NT2/D1 (cell line): Measurements from ENCODE around the gene METTL22.

ENCODE experiments used
- DNase-seq: peaks from one replicate; pipeline ENCODE4 v3.0.0-alpha.2; 2011; ENCODE audit warnings: low read depth, low spot score
- H3K27me3 ChIP-seq: 2 replicates; pipeline ENCODE4 v1.6.0; 2011; ENCODE audit warnings: mild to moderate bottlenecking; ENCODE audit not compliant: insufficient read length, insufficient read depth
- H3K36me3 ChIP-seq: 2 replicates; pipeline ENCODE4 v1.6.1; 2011; ENCODE audit warnings: mild to moderate bottlenecking, low read length, mixed read lengths; ENCODE audit not compliant: insufficient read depth, insufficient read length
- H3K4me1 ChIP-seq: 2 replicates; pipeline ENCODE4 v1.5.1; 2011; ENCODE audit not compliant: insufficient read depth, insufficient read length
- H3K4me3 ChIP-seq: 2 replicates; pipeline ENCODE4 v1.5.1; 2011; ENCODE audit warnings: low read depth; ENCODE audit not compliant: insufficient read length
- H3K9ac ChIP-seq: 2 replicates; pipeline ENCODE4 v1.6.0; 2011; ENCODE audit warnings: low read depth; ENCODE audit not compliant: insufficient read length
- H3K9me3 ChIP-seq: 2 replicates; pipeline ENCODE4 v1.5.1; 2011; ENCODE audit warnings: mild to moderate bottlenecking, low read length; ENCODE audit not compliant: insufficient read depth
- SUZ12 ChIP-seq: IDR thresholded peaks from 2 replicates; pipeline ENCODE4 v1.6.1; 2011; ENCODE audit not compliant: insufficient read length, insufficient read depth; ENCODE audit errors: extremely low read depth
- YY1 ChIP-seq: IDR thresholded peaks from 2 replicates; pipeline ENCODE4 v1.6.1; 2011; ENCODE audit not compliant: insufficient read length, insufficient read depth
- ZNF274 ChIP-seq: IDR thresholded peaks from 2 replicates; pipeline ENCODE4 v1.6.1; 2011; ENCODE audit warnings: mild to moderate bottlenecking, low read depth, low read length

Gene METTL22

GRCh38 chr16:8639694-8640093 lies 18.2 kb downstream of the METTL22 start:
- H3K36me3 ChIP-seq = peaks cover 91% of the 10 kb centered on the region
- H3K27me3 ChIP-seq = no peaks in the 10 kb centered on the region
- H3K4me1 ChIP-seq = peaks cover 3% of the 10 kb centered on the region
- no peak for DNase-seq
- no peak overlapping the region for H3K4me3 ChIP-seq
- no peak for TF ChIP-seq YY1
- TF ChIP-seq ZNF274 = no peak
- TF ChIP-seq SUZ12 = no peak
- no peaks in the 10 kb centered on the region for H3K9me3 ChIP-seq
- no peak overlapping the region for H3K9ac ChIP-seq

- H3K9ac ChIP-seq = no peak overlapping the region
- no peaks in the 10 kb centered on the region for H3K9me3 ChIP-seq
- TF ChIP-seq YY1 (no peak), ZNF274 (no peak), SUZ12 (no peak)
- H3K4me1 ChIP-seq = no peaks in the 10 kb centered on the region
- H3K36me3 ChIP-seq = peaks cover 91% of the 10 kb centered on the region
- no peak overlapping the region for H3K4me3 ChIP-seq
- DNase-seq = no peak
- no peaks in the 10 kb centered on the region for H3K27me3 ChIP-seq
Observed at GRCh38 chr16:8641671-8642070, 20.2 kb downstream of the METTL22 start.

GRCh38 chr16:8642146-8642545 lies 20.6 kb downstream of the METTL22 start:
- peaks cover 92% of the 10 kb centered on the region for H3K36me3 ChIP-seq
- TF ChIP-seq YY1 (no peak), SUZ12 (no peak), ZNF274 (no peak)
- no peaks in the 10 kb centered on the region for H3K4me1 ChIP-seq
- H3K9me3 ChIP-seq = no peaks in the 10 kb centered on the region
- no peak for DNase-seq
- H3K9ac ChIP-seq = no peak overlapping the region
- no peaks in the 10 kb centered on the region for H3K27me3 ChIP-seq
- H3K4me3 ChIP-seq = no peak overlapping the region

GRCh38 chr16:8644211-8645140 lies 23.0 kb downstream of the METTL22 start:
- DNase-seq = no peak
- Histone ChIP-seq H3K4me1 (no peaks in the 10 kb centered on the region), H3K36me3 (peaks cover 87% of the 10 kb centered on the region), H3K4me3 (no peak overlapping the region), H3K27me3 (no peaks in the 10 kb centered on the region), H3K9me3 (no peaks in the 10 kb centered on the region), H3K9ac (no peak overlapping the region)
- TF ChIP-seq SUZ12 = no peak
- TF ChIP-seq YY1 = no peak
- TF ChIP-seq ZNF274 = no peak

- no peak for DNase-seq
- Histone ChIP-seq H3K4me3 (no peak overlapping the region), H3K36me3 (peaks cover 80% of the 10 kb centered on the region), H3K9me3 (no peaks in the 10 kb centered on the region), H3K4me1 (no peaks in the 10 kb centered on the region), H3K27me3 (no peaks in the 10 kb centered on the region), H3K9ac (no peak overlapping the region)
- TF ChIP-seq ZNF274 = no peak
- no peak for TF ChIP-seq SUZ12
- no peak for TF ChIP-seq YY1
Observed at GRCh38 chr16:8645141-8645521, 23.6 kb downstream of the METTL22 start.

- peaks cover 78% of the 10 kb centered on the region for H3K36me3 ChIP-seq
- no peak for DNase-seq
- H3K9ac ChIP-seq = no peak overlapping the region
- no peaks in the 10 kb centered on the region for H3K4me1 ChIP-seq
- no peaks in the 10 kb centered on the region for H3K27me3 ChIP-seq
- no peaks in the 10 kb centered on the region for H3K9me3 ChIP-seq
- H3K4me3 ChIP-seq = no peak overlapping the region
- TF ChIP-seq YY1 = no peak
- TF ChIP-seq SUZ12 = no peak
- no peak for TF ChIP-seq ZNF274
Observed at GRCh38 chr16:8645831-8646230, 24.3 kb downstream of the METTL22 start.

GRCh38 chr16:8646326-8647053 lies 25.0 kb downstream of the METTL22 start:
- Histone ChIP-seq H3K4me3 (no peak overlapping the region), H3K9me3 (no peaks in the 10 kb centered on the region), H3K27me3 (no peaks in the 10 kb centered on the region), H3K4me1 (no peaks in the 10 kb centered on the region), H3K36me3 (peaks cover 72% of the 10 kb centered on the region), H3K9ac (no peak overlapping the region)
- DNase-seq = no peak
- no peak for TF ChIP-seq YY1
- no peak for TF ChIP-seq SUZ12
- no peak for TF ChIP-seq ZNF274
